Measurements from ENCODE around the gene PTPRT.

DNA sequence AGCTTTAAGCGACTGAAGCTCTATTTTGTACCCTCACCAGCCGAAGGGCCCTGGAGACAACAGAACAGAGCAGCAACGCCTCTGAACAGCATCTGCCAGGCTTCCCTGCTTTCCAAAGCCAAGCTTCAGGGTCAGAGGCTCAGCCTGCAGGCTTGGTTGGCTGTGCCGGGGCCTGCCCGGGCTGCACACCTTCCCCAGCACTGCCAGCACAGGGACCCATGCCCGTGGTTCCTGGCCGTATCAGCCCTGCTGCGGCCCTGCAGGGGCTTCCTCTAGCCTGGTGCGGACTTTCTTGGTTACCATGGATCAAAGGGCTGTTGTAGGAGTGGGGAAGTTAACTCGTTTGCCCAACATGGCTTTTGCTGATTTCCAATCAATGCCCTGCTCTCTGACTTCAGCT is 830.1 kb downstream of the PTPRT start:
- no peak for TF ChIP-seq POLR2A (IDR thresholded peaks at IDR 0.05)
- TF ChIP-seq, protein P1, sequence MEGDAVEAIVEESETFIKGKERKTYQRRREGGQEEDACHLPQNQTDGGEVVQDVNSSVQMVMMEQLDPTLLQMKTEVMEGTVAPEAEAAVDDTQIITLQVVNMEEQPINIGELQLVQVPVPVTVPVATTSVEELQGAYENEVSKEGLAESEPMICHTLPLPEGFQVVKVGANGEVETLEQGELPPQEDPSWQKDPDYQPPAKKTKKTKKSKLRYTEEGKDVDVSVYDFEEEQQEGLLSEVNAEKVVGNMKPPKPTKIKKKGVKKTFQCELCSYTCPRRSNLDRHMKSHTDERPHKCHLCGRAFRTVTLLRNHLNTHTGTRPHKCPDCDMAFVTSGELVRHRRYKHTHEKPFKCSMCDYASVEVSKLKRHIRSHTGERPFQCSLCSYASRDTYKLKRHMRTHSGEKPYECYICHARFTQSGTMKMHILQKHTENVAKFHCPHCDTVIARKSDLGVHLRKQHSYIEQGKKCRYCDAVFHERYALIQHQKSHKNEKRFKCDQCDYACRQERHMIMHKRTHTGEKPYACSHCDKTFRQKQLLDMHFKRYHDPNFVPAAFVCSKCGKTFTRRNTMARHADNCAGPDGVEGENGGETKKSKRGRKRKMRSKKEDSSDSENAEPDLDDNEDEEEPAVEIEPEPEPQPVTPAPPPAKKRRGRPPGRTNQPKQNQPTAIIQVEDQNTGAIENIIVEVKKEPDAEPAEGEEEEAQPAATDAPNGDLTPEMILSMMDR (IDR thresholded peaks at IDR 0.05) = no peak

Data from Peyer's patch (tissue), 4 donors.